ENCODE results near the gene TTBK2. TPM values are rescaled to one million over a fixed set of nuclear protein-coding genes. Genes with fewer than 3 reads are reported as not detected.

TTBK2 gene
- total RNA-seq, 1 donor from 2014 or later = 14.1 TPM

DNA sequence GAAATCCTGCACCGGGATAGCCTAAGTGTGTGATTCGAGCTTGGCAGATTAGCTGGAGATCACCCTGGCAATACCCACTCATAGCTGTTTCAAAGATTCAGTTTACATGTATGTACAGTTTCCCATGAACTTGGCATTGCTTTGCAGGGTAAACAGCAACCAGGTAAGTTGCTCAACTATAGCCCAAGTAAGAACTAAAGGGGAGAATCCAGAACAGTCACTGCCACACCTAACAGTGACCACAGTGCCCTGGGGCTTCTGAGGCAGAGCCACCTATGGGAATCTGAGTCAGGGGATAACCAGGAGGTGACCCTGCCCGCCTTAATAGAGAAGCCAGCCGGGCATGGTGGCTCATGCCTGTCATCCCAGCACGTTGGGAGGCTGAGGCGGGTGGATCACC lies 199.6 kb downstream of the TTBK2 start:
- Mint-ChIP-seq H3K27me3 (ENCODE audit: unreplicated experiment) (peaks cover 6% of the 10 kb centered on the region), H3K36me3 (ENCODE audit: low read depth, unreplicated experiment) (peaks cover 25% of the 10 kb centered on the region), H3K9me3 (ENCODE audit: unreplicated experiment) (no peaks in the 10 kb centered on the region), H3K27ac (ENCODE audit: unreplicated experiment) (no peak overlapping the region), H3K4me1 (ENCODE audit: unreplicated experiment) (no peaks in the 10 kb centered on the region), H3K4me3 (ENCODE audit: unreplicated experiment) (no peak overlapping the region)
- TF ChIP-seq, protein P1, sequence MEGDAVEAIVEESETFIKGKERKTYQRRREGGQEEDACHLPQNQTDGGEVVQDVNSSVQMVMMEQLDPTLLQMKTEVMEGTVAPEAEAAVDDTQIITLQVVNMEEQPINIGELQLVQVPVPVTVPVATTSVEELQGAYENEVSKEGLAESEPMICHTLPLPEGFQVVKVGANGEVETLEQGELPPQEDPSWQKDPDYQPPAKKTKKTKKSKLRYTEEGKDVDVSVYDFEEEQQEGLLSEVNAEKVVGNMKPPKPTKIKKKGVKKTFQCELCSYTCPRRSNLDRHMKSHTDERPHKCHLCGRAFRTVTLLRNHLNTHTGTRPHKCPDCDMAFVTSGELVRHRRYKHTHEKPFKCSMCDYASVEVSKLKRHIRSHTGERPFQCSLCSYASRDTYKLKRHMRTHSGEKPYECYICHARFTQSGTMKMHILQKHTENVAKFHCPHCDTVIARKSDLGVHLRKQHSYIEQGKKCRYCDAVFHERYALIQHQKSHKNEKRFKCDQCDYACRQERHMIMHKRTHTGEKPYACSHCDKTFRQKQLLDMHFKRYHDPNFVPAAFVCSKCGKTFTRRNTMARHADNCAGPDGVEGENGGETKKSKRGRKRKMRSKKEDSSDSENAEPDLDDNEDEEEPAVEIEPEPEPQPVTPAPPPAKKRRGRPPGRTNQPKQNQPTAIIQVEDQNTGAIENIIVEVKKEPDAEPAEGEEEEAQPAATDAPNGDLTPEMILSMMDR (IDR thresholded peaks at IDR 0.05; ENCODE audit: unreplicated experiment) = no peak
- no peak for DNase-seq (ENCODE audit: low spot score)

GRCh38 chr15:42720071-42720470 lies 200.5 kb downstream of the TTBK2 start:
- Mint-ChIP-seq H3K4me3 (ENCODE audit: unreplicated experiment) (peak overlapping the region; percentile 26), H3K36me3 (ENCODE audit: low read depth, unreplicated experiment) (peaks cover 19% of the 10 kb centered on the region), H3K4me1 (ENCODE audit: unreplicated experiment) (peaks cover under 1% of the 10 kb centered on the region), H3K27ac (ENCODE audit: unreplicated experiment) (no peak overlapping the region), H3K9me3 (ENCODE audit: unreplicated experiment) (no peaks in the 10 kb centered on the region), H3K27me3 (ENCODE audit: unreplicated experiment) (peaks cover 6% of the 10 kb centered on the region)
- TF ChIP-seq, protein P1 (IDR thresholded peaks at IDR 0.05; ENCODE audit: unreplicated experiment) = no peak
- DNase-seq (ENCODE audit: low spot score) = no peak

DNA sequence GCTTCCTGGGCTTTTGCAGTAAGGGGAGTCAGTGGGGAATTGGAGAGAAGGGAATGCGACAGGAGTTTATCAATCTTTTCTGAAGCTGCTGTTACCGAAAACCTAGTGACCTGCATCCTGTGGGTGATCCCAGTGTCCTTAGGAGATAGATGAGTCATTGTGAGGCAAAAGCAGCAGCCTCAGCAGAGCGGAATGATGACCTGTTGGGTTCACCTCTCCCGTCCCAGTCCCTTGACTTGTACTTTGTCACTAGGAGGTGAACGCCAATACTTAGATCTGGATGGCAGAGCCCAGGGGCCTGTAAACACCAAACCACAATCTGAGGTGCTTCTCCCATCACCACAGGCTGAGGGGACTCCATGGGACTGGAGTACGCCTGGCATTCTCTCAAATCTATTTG lies 201.5 kb downstream of the TTBK2 start:
- no peak for DNase-seq (ENCODE audit: low spot score)
- Mint-ChIP-seq H3K4me1 (ENCODE audit: unreplicated experiment) (peaks cover 3% of the 10 kb centered on the region), H3K27me3 (ENCODE audit: unreplicated experiment) (peaks cover 6% of the 10 kb centered on the region), H3K9me3 (ENCODE audit: unreplicated experiment) (no peaks in the 10 kb centered on the region), H3K36me3 (ENCODE audit: low read depth, unreplicated experiment) (peaks cover 14% of the 10 kb centered on the region), H3K27ac (ENCODE audit: unreplicated experiment) (no peak overlapping the region), H3K4me3 (ENCODE audit: unreplicated experiment) (no peak overlapping the region)
- TF ChIP-seq, protein P1 (IDR thresholded peaks at IDR 0.05; ENCODE audit: unreplicated experiment) = no peak

DNA sequence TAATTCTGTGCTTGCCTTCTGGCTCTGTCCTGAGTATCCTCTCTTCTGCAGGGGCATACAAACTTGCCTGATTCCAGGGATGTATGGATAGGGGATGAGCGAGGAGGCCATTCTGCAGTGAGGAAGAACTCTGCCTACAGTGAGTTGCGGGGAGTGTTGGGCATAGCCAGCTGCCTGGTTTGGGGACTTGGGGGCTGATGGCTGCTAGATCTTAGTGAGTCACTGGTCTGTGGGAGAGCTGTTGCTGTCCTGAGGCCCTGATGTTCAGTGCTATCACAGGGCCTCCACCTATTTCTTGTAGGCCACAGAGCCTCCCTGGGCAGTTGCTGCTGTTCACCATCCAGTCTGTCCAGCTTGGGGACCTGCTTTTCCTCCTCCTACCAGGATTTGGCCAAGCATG lies 204.0 kb downstream of the TTBK2 start:
- Mint-ChIP-seq H3K9me3 (ENCODE audit: unreplicated experiment) (no peaks in the 10 kb centered on the region), H3K27ac (ENCODE audit: unreplicated experiment) (no peak overlapping the region), H3K4me1 (ENCODE audit: unreplicated experiment) (peaks cover 3% of the 10 kb centered on the region), H3K4me3 (ENCODE audit: unreplicated experiment) (no peak overlapping the region), H3K27me3 (ENCODE audit: unreplicated experiment) (peaks cover 6% of the 10 kb centered on the region), H3K36me3 (ENCODE audit: low read depth, unreplicated experiment) (peaks cover 14% of the 10 kb centered on the region)
- TF ChIP-seq, protein P1 (IDR thresholded peaks at IDR 0.05; ENCODE audit: unreplicated experiment) = no peak
- no peak for DNase-seq (ENCODE audit: low spot score)

- H3K36me3 Mint-ChIP-seq (ENCODE audit: low read depth, unreplicated experiment) = peaks cover 14% of the 10 kb centered on the region
- H3K27ac Mint-ChIP-seq (ENCODE audit: unreplicated experiment) = no peak overlapping the region
- peaks cover 3% of the 10 kb centered on the region for H3K4me1 Mint-ChIP-seq (ENCODE audit: unreplicated experiment)
- TF ChIP-seq, protein P1 (IDR thresholded peaks at IDR 0.05; ENCODE audit: unreplicated experiment) = no peak
- H3K27me3 Mint-ChIP-seq (ENCODE audit: unreplicated experiment) = peaks cover 6% of the 10 kb centered on the region
- no peak for DNase-seq (ENCODE audit: low spot score)
- no peak overlapping the region for H3K4me3 Mint-ChIP-seq (ENCODE audit: unreplicated experiment)
- H3K9me3 Mint-ChIP-seq (ENCODE audit: unreplicated experiment) = no peaks in the 10 kb centered on the region
These were observed 204.5 kb downstream of the TTBK2 start for GRCh38 chr15:42716125-42716524.
